Measurements from ENCODE around the gene DOCK4. TPM values are rescaled to one million over a fixed set of nuclear protein-coding genes. Genes with fewer than 3 reads are reported as not detected.

Gene DOCK4
- total and polyA plus RNA-seq, 3 donors from 2014 or later, result 5.4 to 17.1 (median 12.4) TPM

DNA sequence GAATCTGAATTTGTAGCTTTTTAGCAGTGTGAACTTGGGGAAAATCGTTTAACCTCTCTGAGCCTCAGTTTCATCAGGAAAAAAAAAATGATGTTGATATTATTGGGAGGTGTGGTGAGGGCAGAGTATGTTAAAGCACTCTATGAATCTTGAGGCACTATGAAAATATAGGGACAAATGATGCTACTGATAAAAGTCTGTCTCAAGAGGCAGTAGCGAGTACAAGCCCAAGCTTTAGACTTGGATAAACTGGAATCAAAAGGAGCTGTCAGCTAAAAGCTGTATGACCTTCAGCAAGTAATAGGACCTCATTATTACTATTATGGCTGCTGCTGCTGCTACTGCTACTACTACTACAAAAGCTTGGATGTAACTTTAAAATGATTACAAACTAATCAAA lies 8.7 kb upstream of the DOCK4 start:
- no peak for DNase-seq

DNA sequence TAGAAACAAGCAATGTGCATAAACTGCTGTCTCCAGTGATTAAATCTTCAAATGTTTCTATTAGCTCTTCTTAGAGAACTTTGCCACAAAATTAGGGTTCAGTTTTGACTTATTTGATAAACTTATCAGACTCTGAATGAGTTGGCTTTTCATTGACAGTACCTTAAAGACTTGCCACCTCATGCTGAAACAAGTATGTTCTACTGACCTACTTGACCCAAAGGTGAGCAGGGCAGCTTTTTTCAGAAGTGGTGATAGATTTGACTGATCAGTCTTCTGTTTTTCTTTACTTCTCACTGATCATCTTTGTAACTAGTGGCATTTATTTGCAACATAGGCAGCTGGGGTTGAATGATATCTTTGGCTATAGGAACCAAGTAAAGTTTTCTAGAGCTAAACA lies 8.1 kb upstream of the DOCK4 start:
- Histone ChIP-seq H3K27me3 (no peaks in the 10 kb centered on the region), H3K4me3 (no peak overlapping the region), H3K4me1 (peaks cover 5% of the 10 kb centered on the region), H3K9me3 (no peaks in the 10 kb centered on the region), H3K27ac (no peak overlapping the region), H3K36me3 (ENCODE audit: low read depth, missing control alignments) (no peaks in the 10 kb centered on the region)
- intact Hi-C loops (cut with DNase I; ENCODE audit: low total_unique reads), result no loop called here
- no peak for TF ChIP-seq CTCF (IDR thresholded peaks at IDR 0.05)
- TF ChIP-seq POLR2A (IDR thresholded peaks at IDR 0.05), result no peak
- DNase-seq, result no peak

More for the DNA sequence above, 8.7 kb upstream of the DOCK4 start:
- H3K4me1 ChIP-seq, result peaks cover 5% of the 10 kb centered on the region
- H3K27me3 ChIP-seq, result no peaks in the 10 kb centered on the region
- no peak overlapping the region for H3K4me3 ChIP-seq
- H3K36me3 ChIP-seq (ENCODE audit: low read depth, missing control alignments), result no peaks in the 10 kb centered on the region
- TF ChIP-seq CTCF (IDR thresholded peaks at IDR 0.05), result no peak
- intact Hi-C loops (cut with DNase I; ENCODE audit: low total_unique reads), result no loop called here
- H3K27ac ChIP-seq, result no peak overlapping the region
- H3K9me3 ChIP-seq, result no peaks in the 10 kb centered on the region
- WGBS, 2 donors, result 74 to 79% methylated on average over 2 of the region's 2 CpGs

DNA sequence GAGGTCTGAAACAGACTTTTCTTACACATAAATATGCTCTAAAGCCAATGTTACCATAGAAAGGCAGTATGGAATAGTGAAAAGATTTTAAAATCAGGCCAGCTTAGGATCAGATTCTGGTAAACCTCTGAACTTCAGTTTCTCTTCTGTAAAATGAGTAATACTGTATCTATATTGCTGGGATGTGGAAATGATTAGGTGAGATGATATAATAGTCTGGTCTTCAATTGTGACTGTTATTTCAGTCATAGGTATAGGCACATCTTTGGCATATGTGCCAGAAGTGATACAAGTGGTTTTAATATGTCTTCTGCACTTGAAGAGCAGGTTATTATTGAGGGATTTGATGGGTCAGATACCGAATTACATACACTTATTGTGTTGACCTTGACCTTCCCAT lies 7.5 kb upstream of the DOCK4 start:
- Histone ChIP-seq H3K36me3 (ENCODE audit: low read depth, missing control alignments) (no peaks in the 10 kb centered on the region), H3K27ac (no peak overlapping the region), H3K4me3 (no peak overlapping the region), H3K27me3 (no peaks in the 10 kb centered on the region), H3K9me3 (no peaks in the 10 kb centered on the region), H3K4me1 (peaks cover 5% of the 10 kb centered on the region)
- TF ChIP-seq POLR2A (IDR thresholded peaks at IDR 0.05) (no peak), CTCF (IDR thresholded peaks at IDR 0.05) (no peak)
- intact Hi-C loops (cut with DNase I; ENCODE audit: low total_unique reads), result no loop called here
- DNase-seq, result no peak
- WGBS, 2 donors, result 85 to 87% methylated on average over 1 of the region's 1 CpG

GRCh38 chr7:112212571-112212970 lies 6.4 kb upstream of the DOCK4 start:
- no peak overlapping the region for H3K27ac ChIP-seq
- H3K4me3 ChIP-seq, result no peak overlapping the region
- WGBS, 2 donors, result 90 to 93% methylated on average over 2 of the region's 2 CpGs
- no peak for DNase-seq
- H3K36me3 ChIP-seq (ENCODE audit: low read depth, missing control alignments), result no peaks in the 10 kb centered on the region
- peaks cover 5% of the 10 kb centered on the region for H3K4me1 ChIP-seq
- intact Hi-C loops (cut with DNase I; ENCODE audit: low total_unique reads), result no loop called here
- no peaks in the 10 kb centered on the region for H3K27me3 ChIP-seq
- H3K9me3 ChIP-seq, result no peaks in the 10 kb centered on the region
- TF ChIP-seq POLR2A (IDR thresholded peaks at IDR 0.05) (no peak), CTCF (IDR thresholded peaks at IDR 0.05) (no peak)

DNA sequence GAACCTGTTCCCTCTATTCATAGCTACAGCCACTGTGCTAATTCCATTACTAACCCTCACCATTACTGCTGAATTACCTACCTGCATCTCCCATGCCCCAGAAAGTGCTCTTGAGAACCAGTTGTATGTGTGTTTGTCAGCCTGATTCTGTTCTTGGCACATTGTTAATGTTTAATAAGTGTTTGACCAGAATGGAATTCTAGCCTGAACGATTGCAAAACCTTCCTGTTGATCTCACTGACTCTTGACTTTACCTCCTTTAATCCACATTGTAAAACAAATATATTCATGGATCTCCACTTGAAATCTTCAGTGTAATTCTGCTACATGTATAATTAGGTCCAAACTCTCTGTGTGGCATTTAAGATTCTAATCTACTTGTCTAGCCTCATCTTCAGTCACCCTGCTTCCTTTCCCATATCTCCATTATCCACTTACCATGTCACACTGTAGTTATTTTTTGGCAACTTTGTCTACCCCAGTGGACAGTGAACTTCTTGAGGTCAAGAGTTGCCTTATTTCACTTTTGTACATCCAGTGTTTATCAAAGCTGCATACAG lies 5.2 kb upstream of the DOCK4 start:
- no peak for DNase-seq

More for the DNA sequence above, 5.2 kb upstream of the DOCK4 start:
- Histone ChIP-seq H3K9me3 (no peaks in the 10 kb centered on the region), H3K27me3 (no peaks in the 10 kb centered on the region), H3K4me3 (no peak overlapping the region), H3K27ac (no peak overlapping the region), H3K4me1 (peaks cover 9% of the 10 kb centered on the region), H3K36me3 (ENCODE audit: low read depth, missing control alignments) (no peaks in the 10 kb centered on the region)
- 62 to 65% methylated on average over 1 of the region's 1 CpG for WGBS, 2 donors
- intact Hi-C loops (cut with DNase I; ENCODE audit: low total_unique reads), result no loop called here
- no peak for TF ChIP-seq CTCF (IDR thresholded peaks at IDR 0.05)
- TF ChIP-seq POLR2A (IDR thresholded peaks at IDR 0.05), result no peak

All from testis (tissue), 3 donors.